ENCODE results near the gene GDF11. TPM values are rescaled to one million over a fixed set of nuclear protein-coding genes. Genes with fewer than 3 reads are reported as not detected.

Gene GDF11
- total RNA-seq, 2 experiments from 2014 or later = 4.4 to 6.6 TPM

- Mint-ChIP-seq H3K4me1 (ENCODE audit: low read depth) (peaks cover 31% of the 10 kb centered on the region), H3K4me3 (peak overlapping the region; percentile 15), H3K27ac (no peak overlapping the region), H3K27me3 (no peaks in the 10 kb centered on the region), H3K36me3 (ENCODE audit: low read depth) (no peaks in the 10 kb centered on the region), H3K9me3 (no peaks in the 10 kb centered on the region)
- no peak for DNase-seq
- intact Hi-C loops (cut with DNase I, micrococcal nuclease) = loop anchor here (5.0 to 10.0 kb wide), 3 partner anchors 81 to 369 kb away; partner anchors contain the start of genes ORMDL2 (in 1 of the 2), PA2G4 (in 1 of the 2) and SARNP (in 1 of the 2)
- H3K27me3 ChIP-seq (ENCODE audit: control insufficient read depth in 1 of 2, insufficient read depth in 2 of 2, low read length in 2 of 2) = no peaks in the 10 kb centered on the region
- peaks cover 20% of the 10 kb centered on the region for H3K4me1 ChIP-seq (ENCODE audit: insufficient read depth, low read length)
- H3K27ac ChIP-seq (ENCODE audit: low read depth in 1 of 2, low read length in 2 of 2) = no peak overlapping the region
- ChIA-PET CTCF (interaction anchor here (3.6 kb wide), 1 partner anchor 11 kb away, joined by 46 read pairs; no protein-coding TSS in a partner anchor), POLR2A (no interaction called here)
- no peaks in the 10 kb centered on the region for H3K36me3 ChIP-seq (ENCODE audit: insufficient read depth, low read length)
- H3K4me3 ChIP-seq (ENCODE audit: low read length) = no peak overlapping the region
- TF ChIP-seq CTCF (IDR thresholded peaks at IDR 0.05) = no peak
- H3K9me3 ChIP-seq (ENCODE audit: control insufficient read depth in 1 of 2, insufficient read depth in 1 of 2, low read length in 2 of 2) = no peaks in the 10 kb centered on the region
- no peak for ATAC-seq (ENCODE audit: poor library complexity)
Observed at GRCh38 chr12:55736076-55736475, 6.8 kb upstream of the GDF11 start.

GRCh38 chr12:55736780-55737580, 5.9 kb upstream of the GDF11 start:
- Mint-ChIP-seq H3K4me3 (peak overlapping the region; percentile 93), H3K4me1 (ENCODE audit: low read depth) (peaks cover 31% of the 10 kb centered on the region), H3K36me3 (ENCODE audit: low read depth) (no peaks in the 10 kb centered on the region), H3K27me3 (no peaks in the 10 kb centered on the region), H3K27ac (peak overlapping the region; percentile 89), H3K9me3 (no peaks in the 10 kb centered on the region)
- peak; percentile 66 for TF ChIP-seq CTCF (IDR thresholded peaks at IDR 0.05)
- H3K9me3 ChIP-seq (ENCODE audit: control insufficient read depth in 1 of 2, insufficient read depth in 1 of 2, low read length in 2 of 2) = no peaks in the 10 kb centered on the region
- ATAC-seq (ENCODE audit: poor library complexity) (peak; percentile 36), DNase-seq (peak in 13 of 14 experiments; percentile 32 to 76 (median 53))
- POLR2A ChIA-PET = interaction anchor here (0.8 to 3.1 kb wide), 5 partner anchors 10 to 220 kb away, joined by 3 to 18 read pairs (median 11); no protein-coding TSS in a partner anchor
- H3K27me3 ChIP-seq (ENCODE audit: control insufficient read depth in 1 of 2, insufficient read depth in 2 of 2, low read length in 2 of 2) = no peaks in the 10 kb centered on the region
- intact Hi-C loops (cut with DNase I, micrococcal nuclease) = loop anchor here (5.0 to 10.0 kb wide), 3 partner anchors 80 to 368 kb away; partner anchors contain the start of genes ORMDL2 (in 1 of the 2), PA2G4 (in 1 of the 2) and SARNP (in 1 of the 2)
- CTCF ChIA-PET = interaction anchor here (0.7 to 3.8 kb wide), 13 partner anchors 7 to 453 kb away, joined by 3 to 46 read pairs (median 7); partner anchors contain the start of genes BLOC1S1, CD63, ITGA7 and ORMDL2
- no peak overlapping the region for H3K4me3 ChIP-seq (ENCODE audit: low read length)
- peaks cover 24% of the 10 kb centered on the region for H3K4me1 ChIP-seq (ENCODE audit: insufficient read depth, low read length)
- H3K27ac ChIP-seq (ENCODE audit: low read depth in 1 of 2, low read length in 2 of 2) = peak overlapping the region in 1 of 2 donors; percentile 47
- H3K36me3 ChIP-seq (ENCODE audit: insufficient read depth, low read length) = no peaks in the 10 kb centered on the region

- peak overlapping the region; percentile 93 for H3K4me3 Mint-ChIP-seq
- peaks cover 30% of the 10 kb centered on the region for H3K4me1 ChIP-seq (ENCODE audit: insufficient read depth, low read length)
- H3K27ac ChIP-seq (ENCODE audit: low read depth in 1 of 2, low read length in 2 of 2) = peak overlapping the region; percentile 79 to 83
- no peak overlapping the region for H3K4me3 ChIP-seq (ENCODE audit: low read length)
- H3K36me3 Mint-ChIP-seq (ENCODE audit: low read depth) = no peaks in the 10 kb centered on the region
- no peak for ATAC-seq (ENCODE audit: poor library complexity)
- ChIA-PET POLR2A (interaction anchor here (0.8 to 3.1 kb wide), 20 partner anchors 8 to 712 kb away, joined by 3 to 35 read pairs (median 12); partner anchors contain the start of genes BLOC1S1, CD63, CNPY2 and DNAJC14), CTCF (interaction anchor here (0.9 to 3.8 kb wide), 20 partner anchors 8 to 452 kb away, joined by 3 to 46 read pairs (median 6); partner anchors contain the start of genes BLOC1S1, CD63, ITGA7 and ORMDL2)
- TF ChIP-seq CTCF (IDR thresholded peaks at IDR 0.05) = peak; percentile 4
- peak overlapping the region; percentile 89 for H3K27ac Mint-ChIP-seq
- no peaks in the 10 kb centered on the region for H3K9me3 ChIP-seq (ENCODE audit: control insufficient read depth in 1 of 2, insufficient read depth in 1 of 2, low read length in 2 of 2)
- DNase-seq = peak in 1 of 14 experiments; percentile 25
- no peaks in the 10 kb centered on the region for H3K9me3 Mint-ChIP-seq
- peaks cover 37% of the 10 kb centered on the region for H3K4me1 Mint-ChIP-seq (ENCODE audit: low read depth)
- no peaks in the 10 kb centered on the region for H3K36me3 ChIP-seq (ENCODE audit: insufficient read depth, low read length)
- intact Hi-C loops (cut with DNase I, micrococcal nuclease) = loop anchor here (1.0 to 10.0 kb wide), 12 partner anchors 13 to 487 kb away; partner anchors contain the start of genes NABP2 (in 1 of the 2), ORMDL2 (in 1 of the 2), PA2G4 (in 1 of the 2) and RPS26 (in 1 of the 2)
- H3K27me3 Mint-ChIP-seq = no peaks in the 10 kb centered on the region
- no peaks in the 10 kb centered on the region for H3K27me3 ChIP-seq (ENCODE audit: control insufficient read depth in 1 of 2, insufficient read depth in 2 of 2, low read length in 2 of 2)
Observed at GRCh38 chr12:55737581-55738122, 5.3 kb upstream of the GDF11 start.

Data from CD4-positive, alpha-beta T cell (primary cell).